Psoas muscle (tissue), 8 donors: ENCODE results near the gene PDLIM1. TPM values are rescaled to one million over a fixed set of nuclear protein-coding genes. Genes with fewer than 3 reads are reported as not detected.

Experiments used
- ATAC-seq, 4 donors: fragments of 200-7000 bp; cut with Tn5 transposase; one replicate each; pipeline ENCODE4 v1.9.1; 2020; ENCODE audit warnings: moderate library complexity in 3 of 4, mild to moderate bottlenecking in 2 of 4
- DNase-seq, 2 donors: peaks; one replicate each; pipeline ENCODE4 v3.0.0-alpha.2; 2020
- H3K27ac ChIP-seq: fragments of 200-600 bp; one replicate; pipeline ENCODE4 v1.8.0; 2022
- H3K27me3 ChIP-seq, 3 donors: fragments of 200-600 bp in 1 of 3; one replicate each; pipeline versions ENCODE4 v1.6.1 to v1.8.0; 2013 to 2022; ENCODE audit warnings: low read length in 2 of 3, mild to moderate bottlenecking in 2 of 3, moderate library complexity in 1 of 3; ENCODE audit not compliant: insufficient read depth in 3 of 3
- H3K36me3 ChIP-seq, 2 donors: fragments of 200-600 bp in 1 of 2; one replicate each; pipeline versions ENCODE4 v1.6.1 to v1.8.0; 2013 to 2022; ENCODE audit warnings: low read depth in 1 of 2, mild to moderate bottlenecking in 1 of 2, moderate library complexity in 1 of 2; ENCODE audit not compliant: insufficient read depth in 1 of 2
- H3K4me1 ChIP-seq: fragments of 200-600 bp; one replicate; pipeline ENCODE4 v1.8.0; 2022
- H3K4me3 ChIP-seq: fragments of 200-600 bp; one replicate; pipeline ENCODE4 v1.8.0; 2022; ENCODE audit warnings: mild to moderate bottlenecking
- H3K9me3 ChIP-seq: fragments of 200-600 bp; one replicate; pipeline ENCODE4 v1.8.0; 2022
- WGBS, 3 donors: extraction: QIAGEN DNeasy Blood & Tissue Kit; methylation state at CpG; one replicate each; pipeline versions ENCODE4 v1.1.6 to v1.1.7; 2013; 5-methylcytosine and 5-hydroxymethylcytosine counted together
- intact Hi-C, 2 donors: fragments of 100-400 bp; cut with DNase I; formaldehyde crosslinking; loops; one replicate each; pipeline versions ENCODE4 v1.11.0 to v1.14.2; 2022
- polyA plus RNA-seq, 3 donors: library from polyadenylated mRNA; stranded (reverse); fragments of 200-250 nt; gene quantifications; one replicate each; pipeline ENCODE4 v1.2.3, GENCODE V29; 2013
- total RNA-seq, 4 donors: library from RNA; stranded (reverse); fragmentation: NEBNext Ultra II Directional in 2 of 4; extraction: Animal tissue kit (Norgen Biotek cat#: 25700) in 2 of 4; gene quantifications; one replicate each; pipeline versions ENCODE4 v1.2.1 to v1.2.4, GENCODE V29; 2021 to 2023
- TF ChIP-seq, protein P1 (sequence below): fragments of 200-600 bp; IDR thresholded peaks from one replicate; pipeline ENCODE4 v1.8.0; 2022; ENCODE audit warnings: antibody characterized with exemption
- donor health status: healthy with polysubstance abuse.
- donor health status: DM: no; HTN: no; CAD: no; lungs with moderate emphysema.
- donor health status: Bipolar disorder and iron deficiency.
- donor health status: healthy.
- donor health status: DM: yes; HTN: yes; CAD: no.
- donor health status: DM: no; HTN: no; CAD: no.
- donor health status: DM: no; HTN: no; CAD: no.
- donor health status: DM: yes; HTN: yes; CAD: no.

Gene PDLIM1
- total and polyA plus RNA-seq, 7 donors = 97.3 to 504 (median 325) TPM

DNA sequence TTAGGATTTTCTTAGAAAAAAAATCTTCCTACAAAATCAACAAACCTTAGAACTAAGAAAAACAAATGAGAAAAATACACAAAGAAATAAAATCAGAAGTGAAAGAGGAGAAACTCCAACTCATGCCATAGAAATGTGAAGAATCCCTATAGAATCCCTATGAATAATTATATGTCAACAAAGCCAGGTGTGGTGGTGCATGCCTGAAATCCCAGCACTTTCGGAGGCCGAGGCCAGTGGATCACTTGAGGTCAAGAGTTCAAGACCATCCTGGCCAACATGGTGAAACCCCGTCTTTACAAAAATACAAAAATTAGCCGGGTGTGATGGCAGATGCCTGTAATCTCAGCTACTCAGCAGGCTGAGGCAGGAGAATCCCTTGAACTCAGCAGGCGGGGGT is 69.7 kb downstream of the PDLIM1 start:
- 48 to 63% (median 50%) methylated on average over 5 of the region's 5 CpGs for WGBS, 3 donors
- TF ChIP-seq, protein P1, sequence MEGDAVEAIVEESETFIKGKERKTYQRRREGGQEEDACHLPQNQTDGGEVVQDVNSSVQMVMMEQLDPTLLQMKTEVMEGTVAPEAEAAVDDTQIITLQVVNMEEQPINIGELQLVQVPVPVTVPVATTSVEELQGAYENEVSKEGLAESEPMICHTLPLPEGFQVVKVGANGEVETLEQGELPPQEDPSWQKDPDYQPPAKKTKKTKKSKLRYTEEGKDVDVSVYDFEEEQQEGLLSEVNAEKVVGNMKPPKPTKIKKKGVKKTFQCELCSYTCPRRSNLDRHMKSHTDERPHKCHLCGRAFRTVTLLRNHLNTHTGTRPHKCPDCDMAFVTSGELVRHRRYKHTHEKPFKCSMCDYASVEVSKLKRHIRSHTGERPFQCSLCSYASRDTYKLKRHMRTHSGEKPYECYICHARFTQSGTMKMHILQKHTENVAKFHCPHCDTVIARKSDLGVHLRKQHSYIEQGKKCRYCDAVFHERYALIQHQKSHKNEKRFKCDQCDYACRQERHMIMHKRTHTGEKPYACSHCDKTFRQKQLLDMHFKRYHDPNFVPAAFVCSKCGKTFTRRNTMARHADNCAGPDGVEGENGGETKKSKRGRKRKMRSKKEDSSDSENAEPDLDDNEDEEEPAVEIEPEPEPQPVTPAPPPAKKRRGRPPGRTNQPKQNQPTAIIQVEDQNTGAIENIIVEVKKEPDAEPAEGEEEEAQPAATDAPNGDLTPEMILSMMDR = no peak
- no peak for ATAC-seq
- Histone ChIP-seq H3K4me1 (no peaks in the 10 kb centered on the region), H3K9me3 (no peaks in the 10 kb centered on the region), H3K36me3 (no peaks in the 10 kb centered on the region), H3K27ac (no peak overlapping the region), H3K27me3 (no peaks in the 10 kb centered on the region), H3K4me3 (no peak overlapping the region)
- DNase-seq = no peak
- intact Hi-C loops = no loop called here

DNA sequence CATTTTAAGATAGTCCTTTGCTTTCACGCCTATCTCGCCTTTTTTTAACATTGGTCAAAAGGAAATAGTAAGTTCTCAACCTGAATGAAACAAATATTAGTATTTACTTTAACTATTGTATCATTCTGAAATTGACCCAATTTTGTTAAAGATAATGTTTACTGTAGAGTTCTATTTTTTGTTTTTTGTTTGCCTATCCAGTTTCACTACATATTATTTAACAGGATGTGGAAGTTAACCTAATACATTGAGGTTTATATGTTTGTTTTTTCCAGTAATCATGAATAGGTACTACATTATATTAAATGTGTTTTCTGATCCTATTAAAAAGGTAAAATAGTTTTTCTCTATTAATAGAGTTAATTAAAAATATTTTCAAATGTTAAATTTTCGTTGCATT is 70.3 kb downstream of the PDLIM1 start:
- ATAC-seq (no peak), DNase-seq (no peak)
- H3K27ac ChIP-seq = no peak overlapping the region
- TF ChIP-seq, protein P1 = no peak
- 82 to 90% (median 90%) methylated on average over 3 of the region's 3 CpGs for WGBS, 3 donors
- no peaks in the 10 kb centered on the region for H3K9me3 ChIP-seq
- no peaks in the 10 kb centered on the region for H3K27me3 ChIP-seq
- intact Hi-C loops = no loop called here
- no peaks in the 10 kb centered on the region for H3K36me3 ChIP-seq
- no peak overlapping the region for H3K4me3 ChIP-seq
- no peaks in the 10 kb centered on the region for H3K4me1 ChIP-seq

DNA sequence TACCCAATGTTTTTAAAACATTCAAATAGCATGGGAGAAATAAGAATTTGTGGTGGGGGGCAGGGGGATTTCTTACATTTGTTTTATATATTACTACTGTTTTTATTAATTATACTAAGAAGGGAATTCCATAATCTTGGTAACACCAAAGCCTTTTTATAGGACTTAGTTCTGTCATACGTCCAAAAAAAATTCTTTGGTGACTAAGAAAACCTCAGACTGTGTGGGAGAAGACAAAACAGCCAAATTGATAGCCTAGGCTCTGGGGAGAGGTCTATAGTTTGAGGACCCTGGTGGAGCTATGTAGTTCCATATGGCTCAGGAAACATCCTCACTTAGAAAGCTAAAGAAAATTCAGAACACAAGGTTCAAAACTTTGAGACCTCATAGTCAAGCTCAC is 73.3 kb downstream of the PDLIM1 start:
- Histone ChIP-seq H3K36me3 (no peaks in the 10 kb centered on the region), H3K27ac (no peak overlapping the region), H3K9me3 (no peaks in the 10 kb centered on the region), H3K4me1 (no peaks in the 10 kb centered on the region), H3K27me3 (no peaks in the 10 kb centered on the region), H3K4me3 (no peak overlapping the region)
- intact Hi-C loops = no loop called here
- no peak for DNase-seq
- ATAC-seq = no peak
- TF ChIP-seq, protein P1 = no peak
- WGBS, 3 donors = 43 to 53% (median 49%) methylated on average over 1 of the region's 1 CpG

DNA sequence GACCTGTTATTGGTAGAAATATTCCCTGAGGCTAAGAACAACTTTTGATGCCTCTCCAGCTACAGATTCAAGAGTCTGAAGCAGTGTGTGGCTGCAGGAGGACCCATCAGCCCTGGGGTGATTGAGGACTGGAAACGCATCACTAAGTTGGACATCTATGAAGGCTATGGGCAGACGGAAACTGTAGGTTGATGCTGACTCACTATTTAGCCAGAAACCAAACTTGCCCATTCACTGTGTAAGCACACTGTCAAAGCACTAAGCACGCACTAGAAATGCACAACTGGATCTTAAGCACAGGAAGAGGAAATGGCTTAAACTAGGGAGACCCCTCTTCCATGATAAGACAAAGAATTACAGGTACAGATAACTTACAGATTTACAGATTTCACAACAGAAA is 76.0 kb downstream of the PDLIM1 start:
- H3K4me3 ChIP-seq = no peak overlapping the region
- 80 to 86% (median 82%) methylated on average over 3 of the region's 3 CpGs for WGBS, 3 donors
- ATAC-seq (no peak), DNase-seq (no peak)
- no peaks in the 10 kb centered on the region for H3K27me3 ChIP-seq
- H3K4me1 ChIP-seq = no peaks in the 10 kb centered on the region
- H3K9me3 ChIP-seq = no peaks in the 10 kb centered on the region
- no peak overlapping the region for H3K27ac ChIP-seq
- intact Hi-C loops = no loop called here
- TF ChIP-seq, protein P1 = no peak
- H3K36me3 ChIP-seq = no peaks in the 10 kb centered on the region

DNA sequence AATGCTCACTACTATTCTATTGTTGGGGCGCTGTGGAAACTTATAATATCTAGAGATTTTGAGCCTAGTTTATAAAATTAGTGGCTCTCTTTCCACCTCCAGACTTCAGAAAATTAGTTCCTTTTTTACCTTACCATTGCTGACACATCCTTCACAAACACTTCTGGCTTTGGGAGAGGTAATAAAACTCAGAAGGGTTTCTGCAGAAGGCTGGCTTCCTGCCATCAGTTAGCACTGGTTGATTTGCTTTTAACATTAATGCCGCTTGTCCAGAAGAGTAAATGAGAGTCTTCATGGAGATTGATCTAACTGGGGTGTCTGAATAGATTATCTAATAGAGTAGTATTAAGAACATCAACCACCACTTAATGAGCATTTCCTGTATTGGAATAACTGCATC is 76.4 kb downstream of the PDLIM1 start:
- no peak for ATAC-seq
- Histone ChIP-seq H3K9me3 (no peaks in the 10 kb centered on the region), H3K27ac (no peak overlapping the region), H3K27me3 (no peaks in the 10 kb centered on the region), H3K4me3 (no peak overlapping the region), H3K4me1 (no peaks in the 10 kb centered on the region), H3K36me3 (no peaks in the 10 kb centered on the region)
- 68 to 76% (median 73%) methylated on average over 2 of the region's 2 CpGs for WGBS, 3 donors
- no peak for DNase-seq
- TF ChIP-seq, protein P1 = no peak
- intact Hi-C loops = no loop called here
